Spleen (tissue), 11 donors: ENCODE measurements around the gene SLC6A2. TPM values are rescaled to one million over a fixed set of nuclear protein-coding genes. Genes with fewer than 3 reads are reported as not detected.

Experiments
- DNase-seq: peaks from one replicate; pipeline ENCODE4 v3.0.0-alpha.2; 2020
- H3K27ac ChIP-seq, 8 donors: fragments of 200-600 bp; sonication (generic) in 7 of 8; 1 replicate in 4 of 8; 2 replicates in 4 of 8; pipeline versions ENCODE4 v1.5.0 to v1.8.0; 2016 to 2021; ENCODE audit warnings: inconsistent platforms in 4 of 8, mild to moderate bottlenecking in 4 of 8, moderate library complexity in 1 of 8
- H3K27me3 ChIP-seq, 7 donors: fragments of 200-600 bp; sonication (generic) in 6 of 7; replicated peaks in 1 of 7; 1 replicate in 4 of 7; 2 replicates in 3 of 7; pipeline versions ENCODE4 v1.5.0 to v1.8.0; 2016 to 2021; ENCODE audit warnings: inconsistent platforms in 3 of 7, mild to moderate bottlenecking in 1 of 7
- H3K36me3 ChIP-seq, 6 donors: fragments of 200-600 bp; sonication (generic) in 5 of 6; 1 replicate in 4 of 6; 2 replicates in 2 of 6; pipeline versions ENCODE4 v1.5.0 to v1.8.0; 2016 to 2021; ENCODE audit warnings: inconsistent platforms in 2 of 6
- H3K4me1 ChIP-seq, 6 donors: fragments of 200-600 bp; sonication (generic) in 5 of 6; 1 replicate in 3 of 6; 2 replicates in 3 of 6; pipeline versions ENCODE4 v1.5.0 to v1.8.0; 2016 to 2021; ENCODE audit warnings: inconsistent platforms in 3 of 6
- H3K4me3 ChIP-seq, 8 donors: fragments of 200-600 bp; sonication (generic) in 7 of 8; 1 replicate in 4 of 8; 2 replicates in 4 of 8; pipeline versions ENCODE4 v1.5.0 to v1.8.0; 2016 to 2021; ENCODE audit warnings: inconsistent platforms in 4 of 8, mild to moderate bottlenecking in 4 of 8, moderate library complexity in 2 of 8
- H3K9me3 ChIP-seq, 8 donors: fragments of 200-600 bp; sonication (generic) in 7 of 8; 1 replicate in 4 of 8; 2 replicates in 4 of 8; pipeline versions ENCODE4 v1.5.0 to v1.8.0; 2016 to 2021; ENCODE audit warnings: inconsistent platforms in 4 of 8
- POLR2A ChIP-seq, 3 donors: fragments of 450-650 bp; IDR thresholded peaks; one replicate each; pipeline ENCODE4 v1.5.1; 2017; ENCODE audit warnings: antibody characterized with exemption in 3 of 3, mild to moderate bottlenecking in 1 of 3
- POLR2AphosphoS5 ChIP-seq, 3 donors: sonication (generic); formaldehyde crosslinking; IDR thresholded peaks; one replicate each; pipeline ENCODE4 v1.5.1; 2017; ENCODE audit warnings: antibody characterized with exemption in 3 of 3
- WGBS, 5 donors: extraction: QIAGEN DNeasy Blood & Tissue Kit in 3 of 5; methylation state at CpG; one replicate each; pipeline versions ENCODE4 v1.1.5 to v1.1.7; 2013 to 2018; 5-methylcytosine and 5-hydroxymethylcytosine counted together
- intact Hi-C: fragments of 100-400 bp; cut with DNase I; formaldehyde crosslinking; loops from one replicate; pipeline ENCODE4 v1.15.0; 2023; ENCODE audit warnings: low total_unique reads
- polyA plus RNA-seq, 3 donors: library from polyadenylated mRNA; stranded (reverse); fragments of 200-250 nt; gene quantifications; one replicate each; pipeline ENCODE4 v1.2.1, GENCODE V29; 2013
- total RNA-seq, 7 donors: library from RNA; depleted of rRNA in 3 of 7; stranded (reverse); fragments of >200 nt in 3 of 7; fragmentation: NEBNext Ultra II Directional in 4 of 7; extraction: Animal tissue kit (Norgen Biotek cat#: 25700) in 4 of 7; gene quantifications; one replicate each; pipeline versions ENCODE4 v1.1.0 to v1.2.1, GENCODE V29; 2016 to 2021
- TF ChIP-seq, protein P1 (sequence below), 11 experiments: fragments of 200-600 bp in 7 of 11; fragments of 450-650 bp in 4 of 11; sonication (generic) in 4 of 11; IDR thresholded peaks in 8 of 11; conservative IDR thresholded peaks in 3 of 11; 1 replicate in 7 of 11; 2 replicates in 4 of 11; pipeline versions ENCODE4 v1.4.0 to v1.8.0; 2016 to 2021; ENCODE audit warnings: antibody characterized with exemption in 11 of 11, inconsistent platforms in 4 of 11, mild to moderate bottlenecking in 1 of 11
- donor health status: healthy with polysubstance abuse.
- donor health status: DM: no; HTN: no; CAD: no; lungs with moderate emphysema.
- donor health status: DM: no; HTN: no; CAD: no.
- donor health status: Bipolar disorder and iron deficiency.
- donor health status: healthy.
- donor health status: DM: no; HTN: no; CAD: no.
- donor health status: DM: yes; HTN: yes; CAD: no.

SLC6A2 gene
- total and polyA plus RNA-seq, 10 donors = not detected

DNA sequence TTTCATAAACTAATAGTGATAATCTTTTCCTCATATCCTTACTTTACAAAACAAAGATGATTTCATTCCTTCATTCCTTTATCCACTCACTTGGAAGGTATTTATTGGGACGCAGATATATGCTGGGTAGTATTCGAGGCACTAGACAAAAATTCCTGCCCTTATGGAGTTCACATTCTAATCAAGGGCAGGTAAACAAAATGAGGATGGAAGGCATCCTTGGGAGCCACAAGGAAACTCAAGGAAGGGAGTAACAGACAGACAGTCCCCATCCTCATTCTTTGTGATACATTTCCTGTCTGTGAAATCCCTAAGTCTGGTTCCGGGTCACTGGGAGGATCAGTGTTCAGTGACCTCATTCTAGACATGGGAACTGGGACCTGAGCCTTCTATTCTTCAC is 45.2 kb downstream of the SLC6A2 start:
- Histone ChIP-seq H3K9me3 (no peaks in the 10 kb centered on the region), H3K27me3 (peaks cover 0 to 17% (median 0%) of the 10 kb centered on the region in 7 donors), H3K27ac (no peak overlapping the region), H3K36me3 (no peaks in the 10 kb centered on the region), H3K4me1 (no peaks in the 10 kb centered on the region), H3K4me3 (no peak overlapping the region)
- intact Hi-C loops = loop anchor here (5.0 kb wide), 1 partner anchor 146 kb away; no protein-coding TSS in a partner anchor
- DNase-seq = no peak
- TF ChIP-seq POLR2AphosphoS5 (IDR thresholded peaks at IDR 0.05) (no peak), POLR2A (IDR thresholded peaks at IDR 0.05) (no peak)
- TF ChIP-seq, protein P1, sequence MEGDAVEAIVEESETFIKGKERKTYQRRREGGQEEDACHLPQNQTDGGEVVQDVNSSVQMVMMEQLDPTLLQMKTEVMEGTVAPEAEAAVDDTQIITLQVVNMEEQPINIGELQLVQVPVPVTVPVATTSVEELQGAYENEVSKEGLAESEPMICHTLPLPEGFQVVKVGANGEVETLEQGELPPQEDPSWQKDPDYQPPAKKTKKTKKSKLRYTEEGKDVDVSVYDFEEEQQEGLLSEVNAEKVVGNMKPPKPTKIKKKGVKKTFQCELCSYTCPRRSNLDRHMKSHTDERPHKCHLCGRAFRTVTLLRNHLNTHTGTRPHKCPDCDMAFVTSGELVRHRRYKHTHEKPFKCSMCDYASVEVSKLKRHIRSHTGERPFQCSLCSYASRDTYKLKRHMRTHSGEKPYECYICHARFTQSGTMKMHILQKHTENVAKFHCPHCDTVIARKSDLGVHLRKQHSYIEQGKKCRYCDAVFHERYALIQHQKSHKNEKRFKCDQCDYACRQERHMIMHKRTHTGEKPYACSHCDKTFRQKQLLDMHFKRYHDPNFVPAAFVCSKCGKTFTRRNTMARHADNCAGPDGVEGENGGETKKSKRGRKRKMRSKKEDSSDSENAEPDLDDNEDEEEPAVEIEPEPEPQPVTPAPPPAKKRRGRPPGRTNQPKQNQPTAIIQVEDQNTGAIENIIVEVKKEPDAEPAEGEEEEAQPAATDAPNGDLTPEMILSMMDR (IDR thresholded peaks at IDR 0.05 in 8 of 11, conservative IDR thresholded peaks at IDR 0.05 in 3 of 11) = no peak
- WGBS, 5 donors = 75 to 89% (median 86%) methylated on average over 3 of the region's 3 CpGs

DNA sequence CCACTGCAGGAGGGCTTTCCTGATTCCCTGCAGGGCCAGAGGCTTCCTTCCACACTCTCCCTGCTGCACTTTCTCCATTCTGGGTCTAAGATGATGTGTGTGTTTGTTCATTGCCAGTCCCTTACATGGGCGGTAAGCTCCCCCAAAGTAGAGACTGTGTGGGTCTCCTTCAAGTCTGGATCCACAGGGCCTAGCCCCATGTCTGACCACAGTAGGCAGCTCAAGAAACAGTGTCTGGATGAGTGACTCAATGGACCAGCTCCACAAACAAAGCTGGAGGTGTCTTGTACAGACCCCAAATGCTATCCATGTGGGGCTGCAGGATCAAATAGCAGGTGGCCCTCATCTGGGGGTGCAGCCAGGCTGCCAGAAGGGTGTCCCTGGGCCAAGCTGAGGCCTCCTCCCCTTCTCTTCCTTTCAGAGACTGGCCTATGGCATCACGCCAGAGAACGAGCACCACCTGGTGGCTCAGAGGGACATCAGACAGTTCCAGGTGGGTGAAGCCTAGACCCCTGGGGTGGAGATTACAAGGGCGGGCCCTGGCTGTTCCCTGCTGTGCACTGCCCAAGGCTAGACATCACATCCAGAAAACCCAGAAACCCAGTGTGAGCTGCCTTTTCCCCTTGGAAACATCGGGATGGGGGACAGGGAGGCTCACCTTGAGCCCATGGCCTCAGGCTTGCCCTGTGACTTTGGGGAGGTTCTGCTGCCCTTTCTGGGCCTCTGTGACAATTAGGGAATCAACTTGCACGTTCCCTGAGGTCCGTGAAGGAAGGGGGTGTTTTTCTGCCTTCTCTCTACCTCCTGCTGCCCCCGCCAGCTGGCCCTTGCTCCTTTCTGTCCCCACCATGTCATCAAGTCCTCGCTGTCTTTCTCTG is 45.9 kb downstream of the SLC6A2 start:
- 47 to 76% (median 55%) methylated on average over 7 to 9 of the region's 9 CpGs for WGBS, 5 donors
- Histone ChIP-seq H3K4me3 (no peak overlapping the region), H3K27me3 (peaks cover 0 to 17% (median 0%) of the 10 kb centered on the region in 7 donors), H3K9me3 (no peaks in the 10 kb centered on the region), H3K27ac (no peak overlapping the region), H3K36me3 (no peaks in the 10 kb centered on the region), H3K4me1 (no peaks in the 10 kb centered on the region)
- intact Hi-C loops = loop anchor here (5.0 kb wide), 1 partner anchor 146 kb away; no protein-coding TSS in a partner anchor
- TF ChIP-seq POLR2AphosphoS5 (IDR thresholded peaks at IDR 0.05) (peak in 1 of 3 donors; percentile 54), POLR2A (IDR thresholded peaks at IDR 0.05) (no peak)
- TF ChIP-seq, protein P1 (IDR thresholded peaks at IDR 0.05 in 8 of 11, conservative IDR thresholded peaks at IDR 0.05 in 3 of 11) = peak in 9 of 11 experiments; percentile 16 to 62 (median 34)
- DNase-seq = peak; percentile 83

DNA sequence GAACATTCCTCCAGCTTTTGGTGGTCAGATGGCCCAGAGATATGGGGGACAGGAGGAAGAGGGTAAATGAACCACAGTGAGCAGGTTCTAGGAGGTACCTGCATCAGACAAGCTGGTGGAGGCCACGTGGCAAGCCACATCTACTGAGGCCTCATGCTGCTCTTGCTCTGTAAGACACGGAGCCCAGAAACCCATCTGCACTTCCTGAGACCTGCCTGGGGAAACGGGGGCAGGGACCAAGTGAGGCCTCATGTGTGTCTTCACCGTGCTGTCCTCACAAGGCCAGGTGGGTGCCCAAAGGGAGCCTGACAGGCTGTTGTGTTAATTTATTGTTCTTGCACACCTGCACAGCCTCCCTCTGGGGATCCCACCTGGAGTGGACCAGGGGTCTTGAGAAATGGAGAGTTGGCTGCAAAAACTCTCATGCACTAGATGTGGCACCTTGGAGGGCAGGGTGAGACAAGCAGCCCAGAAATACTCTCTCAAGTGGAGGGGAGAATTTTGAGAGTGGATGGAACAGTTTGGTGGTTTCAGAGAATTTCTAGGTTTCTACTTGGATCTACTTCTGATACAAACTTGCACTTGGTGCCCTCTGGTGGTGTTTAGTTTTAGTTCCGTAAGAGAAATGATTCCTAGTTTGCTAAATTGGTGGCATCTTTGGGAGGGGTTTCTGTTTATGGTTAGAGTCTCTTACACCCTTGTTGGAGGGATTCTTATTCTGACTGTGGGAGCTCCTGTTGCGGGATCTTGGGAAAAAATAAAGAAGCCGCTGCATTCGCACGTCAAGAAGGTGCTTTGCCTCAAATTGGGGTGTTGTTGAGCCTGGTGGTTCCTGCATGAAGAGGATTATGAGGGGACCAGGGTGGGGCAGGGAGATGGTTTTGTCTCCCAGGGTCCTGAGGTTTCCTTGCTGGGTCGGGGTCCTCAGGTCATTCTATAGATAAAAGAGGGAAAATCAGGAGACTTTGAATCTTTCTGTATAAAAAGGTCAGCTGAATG is 47.5 kb downstream of the SLC6A2 start:
- no peak for TF ChIP-seq POLR2A (IDR thresholded peaks at IDR 0.05)
- no peak for TF ChIP-seq POLR2AphosphoS5 (IDR thresholded peaks at IDR 0.05)
- TF ChIP-seq, protein P1 (IDR thresholded peaks at IDR 0.05 in 8 of 11, conservative IDR thresholded peaks at IDR 0.05 in 3 of 11) = peak in 7 of 11 experiments; percentile 15 to 39 (median 33)
- peaks cover 0 to 30% (median 0%) of the 10 kb centered on the region in 7 donors for H3K27me3 ChIP-seq
- no peak overlapping the region for H3K27ac ChIP-seq
- H3K4me3 ChIP-seq = no peak overlapping the region
- intact Hi-C loops = loop anchor here (5.0 kb wide), 1 partner anchor 144 kb away; no protein-coding TSS in a partner anchor
- H3K36me3 ChIP-seq = no peaks in the 10 kb centered on the region
- H3K4me1 ChIP-seq = no peaks in the 10 kb centered on the region
- WGBS, 5 donors = 23 to 37% (median 34%) methylated on average over 10 of the region's 10 CpGs
- H3K9me3 ChIP-seq = no peaks in the 10 kb centered on the region
- no peak for DNase-seq
